RWPE1 (cell line): ENCODE results near the gene RIPPLY1.

ENCODE experiments used
- CTCF ChIA-PET: fragments of 350-600 bp; sonication (Branson Sonifier 250); formaldehyde crosslinking; extraction: SDS; loops from one replicate; lab custom pipeline; 2021; lab: Yijun Ruan, JAX
- POLR2A ChIA-PET: fragments of 400-600 bp; formaldehyde crosslinking; extraction: SDS; loops from one replicate; lab custom pipeline; 2020; ENCODE audit warnings: antibody characterized with exemption; ENCODE audit not compliant: low non-redundant PET; lab: Yijun Ruan, JAX
- DNase-seq: peaks from one replicate; pipeline ENCODE4 v3.0.0; 2012; ENCODE audit warnings: low spot score
- H3K27ac ChIP-seq: fragments of 450-650 bp; 2 replicates; pipeline ENCODE4 v1.5.1; 2017
- TF ChIP-seq, protein P1 (sequence below): fragments of 450-650 bp; conservative IDR thresholded peaks from 2 replicates; pipeline ENCODE4 v1.5.1; 2017; ENCODE audit warnings: low read depth, mild to moderate bottlenecking

The RIPPLY1 gene

DNA sequence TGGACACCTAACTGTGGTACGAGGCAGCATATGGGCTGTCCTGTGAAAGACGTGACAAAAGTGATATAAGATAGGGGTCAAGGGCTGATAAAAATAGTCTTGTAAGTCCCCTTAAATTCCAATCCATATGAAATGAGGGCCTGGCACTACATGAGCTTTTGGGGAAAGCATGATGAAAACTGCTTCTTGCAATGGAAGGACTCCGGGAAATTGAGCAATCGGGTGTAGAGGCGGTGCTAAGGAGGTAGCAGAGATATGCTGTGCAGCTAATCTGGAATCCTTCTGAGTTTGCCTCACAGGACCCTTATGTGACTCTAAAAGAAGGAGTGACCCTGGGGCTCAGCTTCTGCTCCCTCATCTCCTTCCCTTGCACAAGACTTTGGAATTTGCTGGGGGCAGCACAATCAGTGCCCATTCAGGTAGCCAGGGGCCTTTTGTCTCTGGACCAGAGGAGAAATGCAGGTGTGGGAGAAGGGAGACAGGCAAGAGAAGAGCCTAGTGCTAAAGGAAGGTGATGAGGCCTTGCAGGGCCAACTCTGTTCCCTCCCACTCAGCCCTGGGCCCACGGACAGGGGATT, 29.9 kb upstream of the RIPPLY1 start:
- ChIA-PET POLR2A (no interaction called here), CTCF (no interaction called here)
- no peak for DNase-seq
- no peak overlapping the region for H3K27ac ChIP-seq
- TF ChIP-seq, protein P1, sequence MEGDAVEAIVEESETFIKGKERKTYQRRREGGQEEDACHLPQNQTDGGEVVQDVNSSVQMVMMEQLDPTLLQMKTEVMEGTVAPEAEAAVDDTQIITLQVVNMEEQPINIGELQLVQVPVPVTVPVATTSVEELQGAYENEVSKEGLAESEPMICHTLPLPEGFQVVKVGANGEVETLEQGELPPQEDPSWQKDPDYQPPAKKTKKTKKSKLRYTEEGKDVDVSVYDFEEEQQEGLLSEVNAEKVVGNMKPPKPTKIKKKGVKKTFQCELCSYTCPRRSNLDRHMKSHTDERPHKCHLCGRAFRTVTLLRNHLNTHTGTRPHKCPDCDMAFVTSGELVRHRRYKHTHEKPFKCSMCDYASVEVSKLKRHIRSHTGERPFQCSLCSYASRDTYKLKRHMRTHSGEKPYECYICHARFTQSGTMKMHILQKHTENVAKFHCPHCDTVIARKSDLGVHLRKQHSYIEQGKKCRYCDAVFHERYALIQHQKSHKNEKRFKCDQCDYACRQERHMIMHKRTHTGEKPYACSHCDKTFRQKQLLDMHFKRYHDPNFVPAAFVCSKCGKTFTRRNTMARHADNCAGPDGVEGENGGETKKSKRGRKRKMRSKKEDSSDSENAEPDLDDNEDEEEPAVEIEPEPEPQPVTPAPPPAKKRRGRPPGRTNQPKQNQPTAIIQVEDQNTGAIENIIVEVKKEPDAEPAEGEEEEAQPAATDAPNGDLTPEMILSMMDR, result no peak

DNA sequence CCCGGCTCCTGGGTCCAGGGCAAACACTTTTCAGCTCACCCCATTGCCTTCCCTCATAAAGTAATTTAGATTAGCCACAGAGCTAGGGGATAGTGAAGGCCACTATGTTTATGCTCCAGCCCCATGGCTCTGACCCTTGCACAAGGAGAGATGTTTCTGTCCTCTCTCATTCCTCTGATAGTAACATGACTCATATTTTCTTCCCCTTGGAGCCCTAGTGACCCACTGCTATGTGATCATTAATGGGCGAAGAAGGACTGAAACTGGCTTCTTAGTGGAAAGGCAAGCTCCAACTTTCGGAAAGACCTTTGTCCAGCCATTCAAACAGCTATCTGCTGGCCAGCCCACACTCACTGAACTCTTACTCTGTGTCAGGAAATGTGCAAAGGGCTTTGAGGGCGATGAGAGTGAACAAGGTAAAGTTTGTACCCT, 29.4 kb upstream of the RIPPLY1 start:
- CTCF ChIA-PET, result interaction anchor here (0.6 kb wide), 1 partner anchor 23 kb away, joined by 3 read pairs; no protein-coding TSS in a partner anchor
- no peak overlapping the region for H3K27ac ChIP-seq
- POLR2A ChIA-PET, result no interaction called here
- DNase-seq, result no peak
- TF ChIP-seq, protein P1, result no peak

DNA sequence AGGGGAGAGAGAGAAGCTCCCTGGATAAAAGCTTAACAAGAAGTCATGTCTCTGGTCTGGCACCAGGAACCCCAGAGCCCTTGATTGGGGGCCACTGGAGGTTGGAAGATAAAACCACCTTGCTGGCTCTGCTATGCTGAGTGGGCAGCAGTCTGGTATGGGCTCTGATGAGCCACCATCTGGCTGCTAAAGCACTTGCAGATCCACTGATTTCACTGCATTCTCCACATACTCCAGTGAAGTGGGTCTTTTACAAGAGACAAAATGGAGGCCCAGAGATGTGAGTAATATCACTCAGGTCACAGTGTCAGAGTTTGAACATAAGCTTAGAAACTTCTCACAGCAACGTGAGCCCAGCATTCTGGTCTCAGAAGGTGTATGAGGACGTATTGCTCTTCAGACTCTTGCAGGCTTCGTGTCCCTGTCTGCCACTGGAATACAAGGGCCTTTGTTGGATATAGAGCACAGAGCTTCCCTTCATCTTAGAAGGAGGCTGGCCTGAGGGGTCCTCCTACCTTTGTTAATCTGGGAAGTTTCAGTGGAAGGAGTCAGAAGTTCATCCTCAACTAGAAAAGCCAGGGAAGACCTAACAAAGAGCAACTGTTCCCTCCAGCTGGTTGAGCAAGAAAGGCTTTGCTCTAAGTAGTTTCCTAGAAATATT, 28.8 kb upstream of the RIPPLY1 start:
- TF ChIP-seq, protein P1, result no peak
- POLR2A ChIA-PET, result no interaction called here
- H3K27ac ChIP-seq, result no peak overlapping the region
- CTCF ChIA-PET, result interaction anchor here (0.6 kb wide), 1 partner anchor 22 kb away, joined by 3 read pairs; no protein-coding TSS in a partner anchor
- DNase-seq, result no peak

DNA sequence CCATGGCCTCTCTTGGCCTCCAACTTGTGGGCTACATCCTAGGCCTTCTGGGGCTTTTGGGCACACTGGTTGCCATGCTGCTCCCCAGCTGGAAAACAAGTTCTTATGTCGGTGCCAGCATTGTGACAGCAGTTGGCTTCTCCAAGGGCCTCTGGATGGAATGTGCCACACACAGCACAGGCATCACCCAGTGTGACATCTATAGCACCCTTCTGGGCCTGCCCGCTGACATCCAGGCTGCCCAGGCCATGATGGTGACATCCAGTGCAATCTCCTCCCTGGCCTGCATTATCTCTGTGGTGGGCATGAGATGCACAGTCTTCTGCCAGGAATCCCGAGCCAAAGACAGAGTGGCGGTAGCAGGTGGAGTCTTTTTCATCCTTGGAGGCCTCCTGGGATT, 25.1 kb upstream of the RIPPLY1 start:
- DNase-seq, result no peak
- no peak overlapping the region for H3K27ac ChIP-seq
- ChIA-PET CTCF (no interaction called here), POLR2A (no interaction called here)
- TF ChIP-seq, protein P1, result no peak

DNA sequence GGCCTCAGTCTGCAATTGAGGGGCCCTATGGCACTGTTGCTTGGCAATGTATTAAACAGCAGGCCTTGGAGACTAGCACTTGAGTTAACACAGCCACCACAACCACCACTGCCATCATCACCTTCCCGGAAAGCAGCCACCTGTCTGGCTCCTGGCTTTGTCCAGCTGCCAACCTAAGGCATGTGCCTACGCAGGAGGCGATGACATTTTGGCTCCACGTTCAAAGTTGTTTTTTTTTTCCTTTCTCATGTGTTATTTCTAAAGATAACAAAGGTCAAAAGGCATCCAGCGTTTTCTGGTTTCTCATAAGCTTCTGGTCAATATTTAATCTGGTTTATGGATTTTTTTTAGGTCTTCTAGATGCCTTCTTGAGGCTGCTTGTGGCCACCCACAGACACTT, 24.6 kb upstream of the RIPPLY1 start:
- ChIA-PET POLR2A (no interaction called here), CTCF (no interaction called here)
- DNase-seq, result no peak
- H3K27ac ChIP-seq, result no peak overlapping the region
- TF ChIP-seq, protein P1, result no peak

DNA sequence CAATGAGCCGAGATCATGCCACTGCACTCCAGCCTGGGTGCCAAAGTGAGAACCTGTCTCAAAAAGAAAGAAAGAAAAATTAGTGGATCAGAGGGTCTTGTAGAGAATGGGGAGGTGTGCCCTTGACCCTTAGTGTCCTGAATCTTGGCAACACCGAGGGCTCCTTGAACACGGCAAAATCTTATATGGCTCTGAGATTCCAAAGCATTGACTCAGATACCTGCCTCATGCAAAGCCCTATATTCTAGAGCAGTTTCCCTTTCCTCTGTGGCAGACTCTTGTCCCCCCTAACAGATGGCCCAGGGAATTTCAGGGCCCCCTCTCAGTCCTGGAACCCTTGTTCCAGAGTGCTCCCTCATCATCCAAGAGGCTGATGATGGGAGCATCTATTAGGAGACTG, 23.9 kb upstream of the RIPPLY1 start:
- ChIA-PET CTCF (no interaction called here), POLR2A (no interaction called here)
- TF ChIP-seq, protein P1, result no peak
- no peak for DNase-seq
- H3K27ac ChIP-seq, result no peak overlapping the region
